Measurements from ENCODE around the gene RAD23B.
A peak's percentile ranks its signal among the peaks of the same experiment; 100 is the strongest.

RAD23B gene

GRCh38 chr9:107281922-107282667 is 984 bp upstream of the RAD23B start:
- H3K9ac ChIP-seq (ENCODE audit: low read length) = peak overlapping the region; percentile 79

GRCh38 chr9:107283623-107284616 is 841 bp downstream of the RAD23B start:
- no peak for TF ChIP-seq CTCF (IDR thresholded peaks at IDR 0.05; ENCODE audit: low read depth, low read length)
- TF ChIP-seq EZH2phosphoT487 (IDR thresholded peaks at IDR 0.05; ENCODE audit: low read depth) = no peak
- Histone ChIP-seq H3K9me3 (ENCODE audit: insufficient read depth, low read length) (no peaks in the 10 kb centered on the region), H3K9ac (ENCODE audit: low read length) (peak overlapping the region; percentile 98), H2AFZ (ENCODE audit: low read depth, low read length) (no peak overlapping the region), H3K4me2 (ENCODE audit: low read length) (peak overlapping the region; percentile 90), H4K20me1 (ENCODE audit: insufficient read depth, low read length) (peaks cover 48% of the 10 kb centered on the region), H3K4me3 (ENCODE audit: low read length) (peak overlapping the region; percentile 98), H3K4me1 (ENCODE audit: low read length) (peaks cover 36% of the 10 kb centered on the region), H3K79me2 (ENCODE audit: low read length) (peaks cover 59% of the 10 kb centered on the region), H3K27ac (ENCODE audit: low read length) (peak overlapping the region; percentile 83), H3K27me3 (ENCODE audit: low read depth, low read length) (no peaks in the 10 kb centered on the region), H3K36me3 (replicated peaks; ENCODE audit: low read depth, low read length) (peaks cover 12% of the 10 kb centered on the region)

More at GRCh38 chr9:107281922-107282667, 984 bp upstream of the RAD23B start:
- Histone ChIP-seq H2AFZ (ENCODE audit: low read depth, low read length) (peak overlapping the region; percentile 66), H3K79me2 (ENCODE audit: low read length) (peaks cover 41% of the 10 kb centered on the region), H4K20me1 (ENCODE audit: insufficient read depth, low read length) (peaks cover 31% of the 10 kb centered on the region), H3K4me1 (ENCODE audit: low read length) (peaks cover 36% of the 10 kb centered on the region), H3K9me3 (ENCODE audit: insufficient read depth, low read length) (no peaks in the 10 kb centered on the region), H3K4me3 (ENCODE audit: low read length) (peak overlapping the region; percentile 84), H3K36me3 (replicated peaks; ENCODE audit: low read depth, low read length) (peaks cover 12% of the 10 kb centered on the region), H3K4me2 (ENCODE audit: low read length) (peak overlapping the region; percentile 88), H3K27ac (ENCODE audit: low read length) (peak overlapping the region; percentile 11; the same call in 1 of the 2 replicates), H3K27me3 (ENCODE audit: low read depth, low read length) (no peaks in the 10 kb centered on the region)
- TF ChIP-seq CTCF (IDR thresholded peaks at IDR 0.05; ENCODE audit: low read depth, low read length) = no peak
- no peak for TF ChIP-seq EZH2phosphoT487 (IDR thresholded peaks at IDR 0.05; ENCODE audit: low read depth)

GRCh38 chr9:107284636-107285035 is 1.6 kb downstream of the RAD23B start:
- peaks cover 36% of the 10 kb centered on the region for H3K4me1 ChIP-seq (ENCODE audit: low read length)
- H2AFZ ChIP-seq (ENCODE audit: low read depth, low read length) = no peak overlapping the region
- peaks cover 55% of the 10 kb centered on the region for H4K20me1 ChIP-seq (ENCODE audit: insufficient read depth, low read length)

More at GRCh38 chr9:107284636-107285035, 1.6 kb downstream of the RAD23B start:
- H3K27me3 ChIP-seq (ENCODE audit: low read depth, low read length) = no peaks in the 10 kb centered on the region
- peak overlapping the region; percentile 83 for H3K27ac ChIP-seq (ENCODE audit: low read length)
- H3K4me2 ChIP-seq (ENCODE audit: low read length) = peak overlapping the region; percentile 90
- peaks cover 66% of the 10 kb centered on the region for H3K79me2 ChIP-seq (ENCODE audit: low read length)
- no peaks in the 10 kb centered on the region for H3K9me3 ChIP-seq (ENCODE audit: insufficient read depth, low read length)
- TF ChIP-seq CTCF (IDR thresholded peaks at IDR 0.05; ENCODE audit: low read depth, low read length) (no peak), EZH2phosphoT487 (IDR thresholded peaks at IDR 0.05; ENCODE audit: low read depth) (no peak)
- peak overlapping the region; percentile 98 for H3K9ac ChIP-seq (ENCODE audit: low read length)
- peak overlapping the region; percentile 98 for H3K4me3 ChIP-seq (ENCODE audit: low read length)
- H3K36me3 ChIP-seq (replicated peaks; ENCODE audit: low read depth, low read length) = peaks cover 12% of the 10 kb centered on the region
